Stomach (tissue), 9 donors: Measurements from ENCODE around the gene SURF1. TPM values are rescaled to one million over a fixed set of nuclear protein-coding genes. Genes with fewer than 3 reads are reported as not detected.

ENCODE experiments used
- DNase-seq, 2 donors: peaks; one replicate each; pipeline versions ENCODE4 v3.0.0 to v3.0.0-alpha.2; 2013 to 2019
- H3K27ac ChIP-seq, 5 donors: fragments of 200-600 bp in 4 of 5; sonication (generic) in 4 of 5; one replicate each; pipeline ENCODE4 v1.5.1; 2013 to 2019; ENCODE audit warnings: mild to moderate bottlenecking in 1 of 5, moderate library complexity in 1 of 5
- H3K27me3 ChIP-seq, 3 donors: fragments of 200-600 bp; sonication (generic); one replicate each; pipeline ENCODE4 v1.5.1; 2017 to 2019; ENCODE audit warnings: mixed run types in 1 of 3
- H3K36me3 ChIP-seq, 4 donors: fragments of 200-600 bp; sonication (generic); 1 replicate in 3 of 4; 2 replicates in 1 of 4; pipeline ENCODE4 v1.5.1; 2016 to 2019
- H3K4me1 ChIP-seq, 4 donors: fragments of 200-600 bp; sonication (generic); one replicate each; pipeline ENCODE4 v1.5.1; 2016 to 2019
- H3K4me3 ChIP-seq, 4 donors: fragments of 200-600 bp; sonication (generic) in 3 of 4; one replicate each; pipeline ENCODE4 v1.5.1; 2016 to 2019; ENCODE audit warnings: mild to moderate bottlenecking in 1 of 4
- H3K9me3 ChIP-seq, 4 donors: fragments of 200-600 bp; sonication (generic); one replicate each; pipeline ENCODE4 v1.5.1; 2016 to 2019
- CTCF ChIP-seq, 7 experiments: fragments of 450-650 bp in 4 of 7; fragments of 200-600 bp in 3 of 7; sonication (generic) in 3 of 7; IDR thresholded peaks; one replicate each; pipeline ENCODE4 v1.5.1; 2016 to 2019; ENCODE audit warnings: antibody characterized with exemption in 7 of 7, control low read depth in 2 of 7, mild to moderate bottlenecking in 1 of 7
- EP300 ChIP-seq: sonication (generic); formaldehyde crosslinking; IDR thresholded peaks from one replicate; pipeline ENCODE4 v1.6.1; 2017; ENCODE audit warnings: antibody characterized with exemption
- POLR2A ChIP-seq, 4 donors: fragments of 450-650 bp; IDR thresholded peaks; one replicate each; pipeline ENCODE4 v1.6.1; 2016; ENCODE audit warnings: antibody characterized with exemption in 4 of 4, control low read depth in 2 of 4, mild to moderate bottlenecking in 1 of 4, moderate library complexity in 1 of 4
- POLR2AphosphoS5 ChIP-seq, 3 donors: sonication (generic); formaldehyde crosslinking; IDR thresholded peaks; one replicate each; pipeline ENCODE4 v1.6.1; 2016; ENCODE audit warnings: antibody characterized with exemption in 3 of 3
- WGBS, 5 donors: extraction: QIAGEN DNeasy Blood & Tissue Kit in 3 of 5; methylation state at CpG; one replicate each; pipeline versions ENCODE4 v1.1.5 to v1.1.7; 2013 to 2018; 5-methylcytosine and 5-hydroxymethylcytosine counted together
- intact Hi-C: fragments of 100-400 bp; cut with DNase I; formaldehyde crosslinking; loops from one replicate; pipeline ENCODE4 v1.15.1; 2023; ENCODE audit warnings: low total_unique reads
- polyA plus RNA-seq, 3 donors: library from polyadenylated mRNA; stranded (reverse); fragments of 200-250 nt; gene quantifications; one replicate each; pipeline ENCODE4 v1.2.3, GENCODE V29; 2013
- total RNA-seq, 5 donors: library from RNA; depleted of rRNA; stranded (reverse); fragments of >200 nt; gene quantifications; one replicate each; pipeline versions ENCODE4 v1.1.0 to v1.2.3, GENCODE V29; 2014 to 2016
- donor health status: healthy with polysubstance abuse.
- donor health status: Bipolar disorder and iron deficiency.
- donor health status: healthy.

The SURF1 gene
- total and polyA plus RNA-seq, 8 donors: 1.7 to 118 (median 45.3) TPM

DNA sequence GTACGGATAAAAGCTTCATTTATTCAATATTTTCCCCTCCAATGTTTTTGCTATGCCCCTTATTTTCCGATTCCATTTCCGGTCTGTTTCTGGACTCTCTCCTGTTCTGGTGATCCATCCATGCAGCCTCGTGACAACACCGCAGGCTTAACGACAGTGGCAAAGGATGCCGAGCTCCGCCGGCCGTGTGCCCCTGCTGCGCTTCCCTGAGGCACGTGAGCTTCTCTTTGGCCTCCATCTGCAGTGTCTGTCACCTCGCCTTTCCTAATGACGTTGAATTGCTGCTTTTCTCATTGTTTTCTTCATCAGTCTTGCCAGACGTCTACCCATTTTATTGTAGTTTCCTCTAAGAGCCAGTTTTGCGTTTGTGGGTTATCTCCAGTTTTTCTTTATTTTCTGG lies 49.0 kb downstream of the SURF1 start:
- Histone ChIP-seq H3K36me3 (no peaks in the 10 kb centered on the region), H3K4me3 (no peak overlapping the region), H3K27ac (no peak overlapping the region), H3K27me3 (peaks cover 0 to 42% (median 0%) of the 10 kb centered on the region in 3 donors), H3K9me3 (no peaks in the 10 kb centered on the region), H3K4me1 (no peaks in the 10 kb centered on the region)
- no peak for DNase-seq
- WGBS, 5 donors: 72 to 80% (median 76%) methylated on average over 16 of the region's 16 CpGs
- TF ChIP-seq POLR2A (IDR thresholded peaks at IDR 0.05) (no peak), POLR2AphosphoS5 (IDR thresholded peaks at IDR 0.05) (no peak), EP300 (no peak), CTCF (IDR thresholded peaks at IDR 0.05) (no peak)
- intact Hi-C loops: no loop called here

GRCh38 chr9:133306242-133307204 lies 49.8 kb downstream of the SURF1 start:
- Histone ChIP-seq H3K27ac (no peak overlapping the region), H3K9me3 (no peaks in the 10 kb centered on the region), H3K36me3 (no peaks in the 10 kb centered on the region), H3K27me3 (peaks cover 0 to 42% (median 0%) of the 10 kb centered on the region in 3 donors), H3K4me1 (no peaks in the 10 kb centered on the region), H3K4me3 (no peak overlapping the region)
- intact Hi-C loops: no loop called here
- no peak for TF ChIP-seq POLR2A (IDR thresholded peaks at IDR 0.05)
- no peak for TF ChIP-seq POLR2AphosphoS5 (IDR thresholded peaks at IDR 0.05)
- no peak for TF ChIP-seq CTCF (IDR thresholded peaks at IDR 0.05)
- TF ChIP-seq EP300: no peak
- WGBS, 5 donors: 71 to 79% (median 78%) methylated on average over 29 to 31 of the region's 31 CpGs
- peak in 1 of 2 donors; percentile 31 for DNase-seq

DNA sequence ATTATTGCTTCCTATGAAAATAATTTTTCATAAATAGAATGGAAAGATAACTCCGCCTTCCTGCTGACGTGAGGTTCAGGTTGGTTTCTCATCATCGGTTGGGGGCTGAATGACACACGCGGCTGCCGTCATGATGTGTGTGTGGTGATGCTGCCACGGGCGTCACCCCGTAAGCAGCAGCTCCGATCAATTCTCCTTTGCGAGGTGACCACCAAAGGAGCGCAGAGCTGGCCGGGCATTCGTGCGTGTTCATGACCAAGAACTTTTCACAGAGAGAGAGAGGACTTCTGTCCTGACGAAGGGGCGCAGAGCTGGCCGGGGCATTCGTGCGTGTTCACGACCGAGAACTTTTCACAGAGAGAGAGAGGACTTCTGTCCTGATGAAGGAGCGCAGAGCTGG lies 50.6 kb downstream of the SURF1 start:
- no peak for DNase-seq
- H3K27me3 ChIP-seq: peaks cover 0 to 42% (median 0%) of the 10 kb centered on the region in 3 donors
- no peak overlapping the region for H3K27ac ChIP-seq
- no peaks in the 10 kb centered on the region for H3K36me3 ChIP-seq
- no peaks in the 10 kb centered on the region for H3K9me3 ChIP-seq
- no peaks in the 10 kb centered on the region for H3K4me1 ChIP-seq
- intact Hi-C loops: no loop called here
- H3K4me3 ChIP-seq: no peak overlapping the region
- TF ChIP-seq POLR2A (IDR thresholded peaks at IDR 0.05) (no peak), CTCF (IDR thresholded peaks at IDR 0.05) (no peak)
- WGBS, 5 donors: 76 to 81% (median 78%) methylated on average over 10 to 23 of the region's 23 CpGs

DNA sequence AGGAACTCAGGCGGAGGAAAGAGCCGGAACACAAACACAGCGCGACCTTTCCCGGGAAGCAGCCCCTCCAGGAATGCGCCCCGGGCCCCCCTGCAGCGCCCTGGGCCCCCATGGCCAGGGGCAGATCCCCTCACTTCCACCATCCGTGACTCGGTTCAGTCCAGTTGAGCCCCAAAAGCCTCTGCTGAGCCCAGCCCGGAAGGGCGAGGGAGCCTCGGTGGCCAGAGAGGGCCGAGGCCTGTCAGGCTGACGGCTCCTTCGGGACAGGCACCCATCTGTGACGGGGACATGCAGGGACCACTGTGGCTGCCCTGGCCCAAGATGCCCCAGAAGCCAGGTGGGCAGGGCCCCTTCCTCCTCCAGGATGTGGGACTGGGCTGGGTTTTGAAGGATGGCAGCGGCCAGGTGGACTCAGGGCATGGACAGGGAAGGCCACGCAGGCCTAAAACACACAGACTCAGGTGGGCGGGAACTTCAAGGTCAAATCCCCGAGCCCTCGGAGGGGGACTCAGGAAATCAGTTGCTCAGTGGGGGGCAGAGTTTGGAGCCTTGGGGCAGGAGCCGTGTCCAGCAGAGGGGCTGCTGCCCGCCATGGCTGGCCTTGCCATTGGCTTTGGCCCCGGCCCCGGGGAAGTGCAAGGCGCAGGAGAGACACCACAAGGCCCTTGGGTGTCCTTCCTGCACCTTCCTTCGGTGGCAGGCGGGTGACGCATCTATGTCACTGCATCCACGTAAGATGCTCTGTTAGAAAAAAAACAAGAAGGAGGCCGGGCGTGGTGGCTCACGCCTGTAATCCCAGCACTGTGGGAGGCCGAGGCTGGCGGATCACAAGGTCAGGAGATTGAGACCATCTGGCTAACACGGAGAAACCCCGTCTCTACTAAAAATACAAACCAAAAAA lies 51.6 kb downstream of the SURF1 start:
- TF ChIP-seq POLR2A (IDR thresholded peaks at IDR 0.05) (no peak), EP300 (no peak), POLR2AphosphoS5 (IDR thresholded peaks at IDR 0.05) (no peak), CTCF (IDR thresholded peaks at IDR 0.05) (no peak)
- Histone ChIP-seq H3K4me3 (no peak overlapping the region), H3K27ac (no peak overlapping the region), H3K9me3 (no peaks in the 10 kb centered on the region), H3K27me3 (peaks cover 0 to 42% (median 0%) of the 10 kb centered on the region in 3 donors), H3K4me1 (no peaks in the 10 kb centered on the region), H3K36me3 (no peaks in the 10 kb centered on the region)
- DNase-seq: no peak
- 83 to 89% (median 87%) methylated on average over 34 to 38 of the region's 38 CpGs for WGBS, 5 donors
- intact Hi-C loops: no loop called here
